AG09309 (cell line): ENCODE measurements around the gene TWIST2.
A peak's percentile ranks its signal among the peaks of the same experiment; 100 is the strongest.

Experiments used
- DNase-seq: peaks from one replicate; pipeline ENCODE4 v3.0.0-alpha.2; 2010; ENCODE audit warnings: low read depth
- H3K4me3 ChIP-seq: 2 replicates; pipeline ENCODE4 v1.5.1; 2011; ENCODE audit warnings: mild to moderate bottlenecking, low read depth, low read length, moderate library complexity; ENCODE audit not compliant: control insufficient read depth
- CTCF ChIP-seq: IDR thresholded peaks from 2 replicates; pipeline ENCODE4 v1.5.1; 2011; ENCODE audit warnings: mild to moderate bottlenecking, low read depth, low read length, inconsistent platforms; ENCODE audit not compliant: insufficient read depth, control insufficient read depth; ENCODE audit errors: missing control alignments

The TWIST2 gene

GRCh38 chr2:238850091-238850490, 2.2 kb downstream of the TWIST2 start:
- H3K4me3 ChIP-seq: peak overlapping the region; percentile 94
- DNase-seq: no peak
- no peak for TF ChIP-seq CTCF

- TF ChIP-seq CTCF: no peak
- H3K4me3 ChIP-seq: peak overlapping the region; percentile 94
- DNase-seq: no peak
Measured at GRCh38 chr2:238851026-238851425, 3.1 kb downstream of the TWIST2 start.

- no peak for DNase-seq
- peak overlapping the region; percentile 94 for H3K4me3 ChIP-seq
- no peak for TF ChIP-seq CTCF
Measured at GRCh38 chr2:238851761-238852160, 3.9 kb downstream of the TWIST2 start.

GRCh38 chr2:238852206-238852869, 4.5 kb downstream of the TWIST2 start:
- TF ChIP-seq CTCF: no peak
- DNase-seq: no peak
- peak overlapping the region; percentile 94 for H3K4me3 ChIP-seq

- DNase-seq: no peak
- peak overlapping the region; percentile 37 for H3K4me3 ChIP-seq
- no peak for TF ChIP-seq CTCF
Measured at GRCh38 chr2:238853218-238853617, 5.3 kb downstream of the TWIST2 start.

- H3K4me3 ChIP-seq: peak overlapping the region; percentile 37
Measured at GRCh38 chr2:238853721-238854120, 5.8 kb downstream of the TWIST2 start.

More at GRCh38 chr2:238853721-238854120, 5.8 kb downstream of the TWIST2 start:
- no peak for TF ChIP-seq CTCF
- DNase-seq: no peak
